ENCODE measurements around the gene POU3F2. TPM values are rescaled to one million over a fixed set of nuclear protein-coding genes. Genes with fewer than 3 reads are reported as not detected.

POU3F2 gene
- total and polyA plus RNA-seq, 7 donors: not detected

- TF ChIP-seq CTCF (IDR thresholded peaks at IDR 0.05): no peak
- no peak for TF ChIP-seq POLR2A (IDR thresholded peaks at IDR 0.05)
- no peak for TF ChIP-seq EP300 (IDR thresholded peaks at IDR 0.05)
- TF ChIP-seq POLR2AphosphoS5 (IDR thresholded peaks at IDR 0.05): no peak
- Histone ChIP-seq H3K36me3 (no peaks in the 10 kb centered on the region), H3K27me3 (peaks cover 35 to 55% (median 52%) of the 10 kb centered on the region in 3 donors), H3K27ac (no peak overlapping the region), H3K9me3 (no peaks in the 10 kb centered on the region), H3K4me3 (peak overlapping the region in 1 of 4 donors; percentile 23), H3K4me1 (peaks cover 0 to 35% (median 31%) of the 10 kb centered on the region in 4 donors)
- DNase-seq: no peak
- 42 to 67% methylated on average over 18 of the region's 18 CpGs for WGBS, 2 donors
- intact Hi-C loops (cut with DNase I): loop anchor here (5.0 kb wide), 1 partner anchor 1351 kb away; no protein-coding TSS in a partner anchor
Measured at GRCh38 chr6:98848539-98849242, 14.3 kb downstream of the POU3F2 start.

- WGBS, 2 donors: 97 to 98% methylated on average over 6 of the region's 6 CpGs
- no peak overlapping the region for H3K4me3 ChIP-seq
- TF ChIP-seq CTCF (IDR thresholded peaks at IDR 0.05) (no peak), POLR2A (IDR thresholded peaks at IDR 0.05) (no peak), EP300 (IDR thresholded peaks at IDR 0.05) (no peak), POLR2AphosphoS5 (IDR thresholded peaks at IDR 0.05) (no peak)
Measured at GRCh38 chr6:98864497-98864896, 30.1 kb downstream of the POU3F2 start.

GRCh38 chr6:98871057-98871456, 36.7 kb downstream of the POU3F2 start:
- Histone ChIP-seq H3K27ac (no peak overlapping the region), H3K36me3 (peaks cover 0 to 15% (median 0%) of the 10 kb centered on the region in 4 donors), H3K4me1 (no peaks in the 10 kb centered on the region), H3K4me3 (no peak overlapping the region), H3K9me3 (no peaks in the 10 kb centered on the region), H3K27me3 (no peaks in the 10 kb centered on the region)
- TF ChIP-seq POLR2A (IDR thresholded peaks at IDR 0.05) (no peak), EP300 (IDR thresholded peaks at IDR 0.05) (no peak), CTCF (IDR thresholded peaks at IDR 0.05) (no peak), POLR2AphosphoS5 (IDR thresholded peaks at IDR 0.05) (no peak)
- DNase-seq: no peak
- 9 to 70% methylated on average over 3 of the region's 3 CpGs for WGBS, 2 donors
- intact Hi-C loops (cut with DNase I): no loop called here

More at GRCh38 chr6:98864497-98864896, 30.1 kb downstream of the POU3F2 start:
- H3K36me3 ChIP-seq: peaks cover 0 to 3% (median 0%) of the 10 kb centered on the region in 4 donors
- no peaks in the 10 kb centered on the region for H3K4me1 ChIP-seq
- intact Hi-C loops (cut with DNase I): no loop called here
- no peak overlapping the region for H3K27ac ChIP-seq
- H3K27me3 ChIP-seq: no peaks in the 10 kb centered on the region
- DNase-seq: no peak
- H3K9me3 ChIP-seq: no peaks in the 10 kb centered on the region

- Histone ChIP-seq H3K36me3 (peaks cover 0 to 20% (median 0%) of the 10 kb centered on the region in 4 donors), H3K27me3 (no peaks in the 10 kb centered on the region), H3K4me3 (no peak overlapping the region), H3K27ac (no peak overlapping the region), H3K4me1 (no peaks in the 10 kb centered on the region), H3K9me3 (no peaks in the 10 kb centered on the region)
- no peak for DNase-seq
- intact Hi-C loops (cut with DNase I): no loop called here
- 78 to 89% methylated on average over 3 of the region's 3 CpGs for WGBS, 2 donors
- no peak for TF ChIP-seq POLR2AphosphoS5 (IDR thresholded peaks at IDR 0.05)
- no peak for TF ChIP-seq CTCF (IDR thresholded peaks at IDR 0.05)
Measured at GRCh38 chr6:98871821-98872220, 37.4 kb downstream of the POU3F2 start.
